Measurements from ENCODE around the gene SYCN.
"Not testable (repeated sequence)": the region's sequence is repeated elsewhere in the genome, so short reads cannot be mapped to it uniquely, and the experiment has no call there.

Gene SYCN

DNA sequence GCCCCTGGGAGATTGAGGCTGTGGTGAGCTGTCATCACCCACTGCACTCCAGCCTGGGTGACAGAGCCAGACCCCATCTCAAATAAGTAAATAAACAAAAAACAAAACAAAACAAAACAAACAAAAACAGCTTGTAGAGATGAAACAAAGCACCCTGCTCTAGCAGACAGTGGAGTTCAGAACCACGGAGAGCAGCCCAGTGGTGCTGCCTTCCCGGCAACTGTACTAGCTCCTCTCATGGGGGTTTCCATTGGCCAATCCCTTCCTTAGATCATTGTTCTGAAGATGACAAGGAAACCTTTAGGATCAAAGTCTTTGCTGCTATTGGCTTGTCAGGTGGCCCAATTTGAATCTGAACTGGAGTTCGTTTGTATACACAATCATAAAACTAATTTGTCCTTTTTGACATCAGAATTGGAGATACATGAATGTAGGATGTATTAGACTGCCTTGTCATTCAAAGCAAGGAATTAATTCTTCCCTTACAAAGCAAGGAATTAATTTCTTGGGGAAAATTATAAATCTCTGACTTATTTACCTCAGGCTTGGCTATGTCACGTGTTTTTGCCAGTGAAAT is 19.7 kb upstream of the SYCN start:
- DNase-seq, result no peak

DNA sequence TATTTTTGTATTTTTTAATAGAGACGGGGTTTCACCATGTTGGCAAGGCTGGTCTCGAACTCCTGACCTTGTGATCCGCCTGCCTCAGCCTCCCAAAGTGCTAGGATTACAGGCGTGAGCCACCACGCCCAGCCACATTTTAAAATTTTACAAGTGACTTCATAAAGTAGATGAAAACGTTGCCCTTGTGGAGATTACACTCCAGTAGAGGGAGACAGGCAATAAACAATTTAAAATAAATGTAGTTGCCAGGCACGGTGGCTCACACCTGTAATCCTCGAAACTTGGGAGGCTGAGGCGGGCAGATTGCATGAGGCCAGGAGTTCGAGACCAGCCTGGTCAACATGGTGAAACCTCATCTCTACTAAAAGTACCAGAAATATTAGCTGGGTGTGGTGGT is 15.0 kb upstream of the SYCN start:
- not testable (repeated sequence) for DNase-seq

DNA sequence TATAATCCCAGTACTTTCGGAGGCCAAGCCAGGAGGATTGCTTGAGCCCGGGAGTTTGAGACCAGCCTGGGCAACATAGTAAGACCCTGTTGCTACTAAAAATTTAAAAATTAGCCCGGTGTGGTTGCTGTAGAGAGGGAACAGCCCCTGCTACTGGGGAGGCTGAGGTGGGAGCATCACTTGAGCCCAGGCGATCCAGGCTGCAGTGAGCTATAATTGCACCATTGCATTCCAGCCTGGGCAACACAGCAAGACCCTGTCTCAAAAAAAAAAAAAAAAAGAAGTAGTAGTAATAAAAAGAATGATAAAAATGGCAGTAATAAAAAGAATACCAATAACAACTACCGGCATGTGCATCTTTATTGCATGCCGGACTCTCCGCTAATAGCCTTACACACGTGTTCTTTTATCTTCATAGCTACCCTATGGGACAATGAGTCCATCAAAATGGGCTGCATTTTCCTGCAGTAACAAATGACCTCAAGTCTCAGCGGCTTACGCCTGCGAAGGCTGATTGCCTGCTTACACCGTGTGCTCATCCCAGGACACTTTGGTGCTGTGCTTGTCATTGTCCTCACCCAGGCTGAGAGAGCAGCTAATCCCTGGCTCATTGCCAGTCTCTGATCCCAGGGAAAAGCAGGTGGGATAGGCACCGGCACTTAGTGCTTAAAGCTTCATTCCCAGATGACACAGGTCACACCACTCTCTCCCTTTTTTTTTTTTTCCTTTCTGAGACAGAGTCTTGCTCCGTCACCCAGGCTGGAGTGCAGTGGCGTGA is 14.4 kb upstream of the SYCN start:
- DNase-seq, result no peak

DNA sequence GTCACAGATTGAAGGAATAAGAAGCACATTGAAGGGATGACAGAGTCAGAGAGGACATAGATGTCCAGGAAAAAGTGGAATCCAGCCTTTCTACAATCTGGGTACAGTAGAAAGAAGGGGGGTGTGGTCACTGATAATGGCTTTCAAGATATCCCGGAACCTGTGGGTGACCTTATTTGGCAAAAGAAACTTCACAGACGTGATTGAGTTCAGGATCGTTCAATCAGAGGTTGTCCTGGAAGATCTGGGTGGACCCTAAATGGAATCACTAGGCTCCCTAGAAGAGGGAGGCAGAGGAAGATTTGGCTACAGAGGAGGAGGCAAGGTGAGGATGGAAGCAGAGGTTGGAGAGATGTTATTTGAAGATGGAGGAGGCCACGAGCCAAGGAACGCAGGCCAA is 13.0 kb upstream of the SYCN start:
- no peak for DNase-seq

DNA sequence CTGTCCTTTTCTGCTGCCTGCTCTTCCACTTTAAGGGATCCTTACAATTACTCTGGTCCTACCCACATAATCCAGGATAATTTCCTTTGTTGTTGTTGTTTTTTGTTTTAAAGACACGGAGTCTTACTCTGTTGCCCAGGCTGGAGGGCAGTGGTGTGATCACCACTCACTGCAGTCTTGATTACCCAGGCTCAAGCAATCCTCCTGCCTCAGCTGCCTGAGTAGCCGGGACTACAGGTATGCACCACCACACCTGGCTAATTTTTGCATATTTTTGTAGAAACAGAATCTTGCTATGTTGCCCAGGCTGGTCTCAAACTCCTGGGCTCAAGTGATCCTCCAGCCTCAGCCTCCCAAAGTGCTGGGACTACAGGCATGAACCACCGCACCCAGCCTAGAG is 11.3 kb upstream of the SYCN start:
- DNase-seq, result not testable (repeated sequence)

DNA sequence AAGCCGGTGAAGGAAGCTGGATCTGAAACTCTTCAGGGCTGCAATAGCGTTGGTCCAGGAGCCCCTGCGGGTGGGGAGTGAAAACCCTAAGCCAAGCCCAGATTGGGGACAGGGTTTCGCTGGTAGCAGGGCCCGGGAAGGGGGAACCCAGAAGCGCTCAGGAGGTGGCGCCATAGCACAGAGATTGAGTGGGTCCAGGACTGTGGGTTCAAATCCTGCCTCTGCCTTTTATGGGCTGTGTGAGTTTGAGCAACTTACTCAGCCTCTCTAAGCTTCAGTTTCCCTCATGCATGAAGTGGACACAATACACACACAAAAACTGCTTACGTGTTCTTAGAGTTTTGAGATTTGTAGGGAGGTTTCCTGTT is 8.3 kb upstream of the SYCN start:
- DNase-seq, result peak; percentile 46

DNA sequence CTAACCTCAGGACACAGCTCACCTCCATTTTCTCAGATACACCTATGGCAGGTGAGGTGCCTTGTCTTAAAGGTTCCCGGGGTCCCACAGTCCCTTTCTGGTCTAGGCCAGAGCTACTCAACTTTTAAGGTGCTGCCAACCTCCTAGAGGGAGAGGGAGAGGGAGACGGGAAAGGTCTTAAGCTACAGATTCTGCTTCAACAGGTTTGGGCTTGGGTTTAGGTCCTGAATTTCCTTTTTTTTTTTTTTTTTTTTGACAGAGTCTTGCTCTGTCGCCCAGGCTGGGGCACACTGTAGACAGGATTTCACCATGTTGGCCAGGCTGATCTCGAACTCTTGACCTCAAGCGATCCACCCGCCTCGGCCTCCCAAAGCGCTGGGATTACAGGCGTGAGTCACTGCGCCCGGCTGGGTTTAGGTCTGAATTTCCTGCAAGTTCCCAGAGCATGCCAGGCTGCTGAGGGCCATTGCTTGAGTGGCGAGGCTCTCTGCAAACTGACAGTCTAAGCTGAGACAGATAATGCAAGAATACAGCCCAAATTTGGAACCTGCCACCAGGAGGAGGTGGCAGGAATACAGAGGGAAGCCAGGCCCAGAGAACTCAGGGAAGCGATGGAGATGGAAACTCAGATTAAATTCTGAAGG is 7.8 kb upstream of the SYCN start:
- no peak for DNase-seq

DNA sequence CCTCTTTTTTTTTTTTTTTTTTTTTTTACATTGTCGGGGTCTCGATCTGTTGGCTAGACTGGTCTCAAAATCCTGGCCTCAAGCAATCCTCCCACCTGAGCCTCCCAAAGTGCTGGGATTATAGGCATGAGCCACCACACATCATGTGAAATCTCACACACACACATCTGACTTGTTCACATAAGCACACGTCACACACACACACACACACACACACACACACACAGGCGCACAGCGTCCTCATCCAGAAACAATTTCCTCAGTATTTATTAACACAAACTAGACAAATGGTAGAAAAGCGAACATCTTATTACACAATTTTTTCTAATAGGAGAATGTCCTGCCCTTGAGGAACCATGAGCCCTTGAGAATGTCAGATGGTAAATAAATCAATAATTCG is 5.1 kb upstream of the SYCN start:
- DNase-seq, result no peak

DNA sequence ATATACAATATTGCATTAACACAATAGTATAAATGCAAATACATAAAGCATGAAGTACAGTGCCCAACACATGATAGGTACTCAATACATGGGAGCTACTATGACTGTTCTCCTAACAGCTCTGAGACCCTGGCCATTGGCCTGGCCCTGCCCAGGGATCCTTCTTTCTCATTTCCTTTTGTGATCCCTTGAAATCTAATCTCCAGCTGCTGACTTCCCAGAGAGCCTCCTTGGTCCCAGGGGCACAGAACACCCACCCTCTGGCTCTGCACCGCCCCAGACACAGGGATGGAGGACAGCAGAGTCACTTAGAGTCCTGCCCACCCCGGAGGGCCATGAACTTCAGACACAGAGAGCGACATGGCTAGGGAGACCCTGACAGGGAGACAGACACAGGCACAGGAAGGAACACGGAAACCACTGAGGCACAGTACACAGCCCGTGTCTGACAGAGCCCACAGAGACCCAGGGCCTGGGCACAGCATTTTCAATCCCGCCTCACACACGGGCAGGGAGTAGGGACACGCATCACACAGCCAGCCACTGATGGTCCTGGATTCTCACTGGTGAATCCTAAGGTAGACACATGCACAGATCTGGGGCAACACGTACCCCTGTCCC is 4.2 kb upstream of the SYCN start:
- DNase-seq, result no peak

DNA sequence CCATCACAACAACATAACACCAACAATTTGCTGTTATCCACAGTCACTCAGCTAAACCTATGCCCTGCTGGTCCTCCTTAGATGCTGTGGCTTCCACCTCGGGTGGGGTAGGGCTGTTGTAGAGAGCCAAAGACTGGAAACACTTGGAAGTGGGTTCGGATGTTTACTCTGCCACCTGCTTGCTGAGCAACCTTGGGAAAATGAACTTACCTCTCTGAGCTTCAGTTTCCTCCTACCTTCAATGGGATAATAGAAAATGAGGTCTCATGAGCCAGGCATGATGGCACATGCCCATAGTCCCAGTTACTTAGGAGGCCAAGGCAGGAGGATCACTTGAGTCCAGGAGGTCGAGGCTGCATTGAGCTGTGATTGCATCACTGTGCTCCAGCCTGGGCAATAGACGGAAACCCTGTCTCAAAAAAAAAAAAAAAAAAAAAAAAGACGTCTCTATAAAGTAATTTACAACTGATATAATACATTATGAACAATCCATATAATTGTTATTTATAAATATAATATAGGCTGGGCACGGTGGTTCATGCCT is 3.3 kb upstream of the SYCN start:
- DNase-seq, result no peak

DNA sequence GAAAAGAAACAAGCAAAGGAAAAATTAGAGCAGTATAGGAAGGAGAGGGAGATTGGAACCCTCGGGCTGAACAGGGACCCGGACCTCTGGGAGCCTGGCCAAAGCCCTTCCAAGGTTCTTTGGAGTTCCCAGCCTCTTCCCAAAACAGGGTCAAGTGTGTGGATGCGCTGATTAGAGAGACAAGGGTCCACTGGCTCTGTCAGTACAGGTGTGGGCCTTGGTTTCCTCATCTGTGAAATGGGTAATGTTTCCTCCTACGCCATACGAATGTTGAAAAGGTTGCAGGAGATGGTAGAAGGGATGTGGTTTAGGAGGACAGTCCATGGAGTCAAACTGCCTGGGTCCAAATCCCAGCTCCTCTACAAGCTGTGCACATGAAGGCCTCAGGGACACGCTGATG is 2.1 kb upstream of the SYCN start:
- no peak for DNase-seq

DNA sequence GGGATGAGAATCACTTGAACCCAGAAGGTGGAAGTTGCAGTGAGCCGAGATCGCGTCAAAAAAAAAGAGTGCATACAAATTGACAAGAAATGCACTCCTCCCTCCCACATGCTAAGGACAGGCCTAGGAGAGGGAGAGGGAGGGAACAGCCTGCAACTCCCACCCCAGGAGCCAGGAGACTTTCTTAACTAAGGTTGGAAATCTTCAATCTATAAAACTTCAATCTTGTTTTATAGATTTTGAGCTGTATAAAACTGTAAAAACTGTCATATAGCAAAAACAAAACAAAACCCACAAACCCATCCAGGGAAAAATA is 1.3 kb upstream of the SYCN start:
- DNase-seq, result no peak

DNA sequence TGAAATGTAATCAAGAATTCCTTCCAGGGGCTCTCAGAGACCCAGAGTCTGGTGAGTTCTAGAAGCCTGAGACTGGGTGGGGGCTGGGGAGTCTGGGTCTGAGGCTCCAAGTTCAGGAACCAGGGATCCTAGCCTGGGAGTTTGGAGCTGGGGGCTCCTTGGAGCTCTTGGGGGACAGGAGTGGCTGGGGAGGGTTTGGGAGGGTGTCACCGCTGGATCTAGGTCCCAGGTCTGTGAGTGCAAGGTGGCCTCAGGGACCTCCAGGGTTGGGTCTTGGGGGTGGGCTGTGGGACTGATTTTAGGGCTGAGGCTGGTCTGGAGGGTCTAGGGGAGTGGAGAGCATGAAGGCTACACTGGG is 1.1 kb downstream of the SYCN start:
- no peak for DNase-seq

DNA sequence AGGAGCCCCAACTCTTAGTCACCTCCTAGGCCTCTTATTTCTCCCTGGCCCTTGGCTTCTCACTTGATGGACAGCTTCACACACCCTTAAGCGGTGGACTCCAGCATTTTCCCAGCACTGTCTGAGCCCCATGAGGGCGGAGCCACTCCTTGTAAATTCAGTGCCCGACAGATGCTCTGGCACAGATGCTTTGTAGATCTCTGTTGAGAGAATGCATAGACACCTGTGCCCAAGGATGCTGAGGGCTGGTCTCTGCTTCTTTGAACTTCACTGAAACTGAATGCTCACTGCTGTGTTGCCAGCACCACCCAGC is 3.3 kb downstream of the SYCN start:
- DNase-seq, result no peak

DNA sequence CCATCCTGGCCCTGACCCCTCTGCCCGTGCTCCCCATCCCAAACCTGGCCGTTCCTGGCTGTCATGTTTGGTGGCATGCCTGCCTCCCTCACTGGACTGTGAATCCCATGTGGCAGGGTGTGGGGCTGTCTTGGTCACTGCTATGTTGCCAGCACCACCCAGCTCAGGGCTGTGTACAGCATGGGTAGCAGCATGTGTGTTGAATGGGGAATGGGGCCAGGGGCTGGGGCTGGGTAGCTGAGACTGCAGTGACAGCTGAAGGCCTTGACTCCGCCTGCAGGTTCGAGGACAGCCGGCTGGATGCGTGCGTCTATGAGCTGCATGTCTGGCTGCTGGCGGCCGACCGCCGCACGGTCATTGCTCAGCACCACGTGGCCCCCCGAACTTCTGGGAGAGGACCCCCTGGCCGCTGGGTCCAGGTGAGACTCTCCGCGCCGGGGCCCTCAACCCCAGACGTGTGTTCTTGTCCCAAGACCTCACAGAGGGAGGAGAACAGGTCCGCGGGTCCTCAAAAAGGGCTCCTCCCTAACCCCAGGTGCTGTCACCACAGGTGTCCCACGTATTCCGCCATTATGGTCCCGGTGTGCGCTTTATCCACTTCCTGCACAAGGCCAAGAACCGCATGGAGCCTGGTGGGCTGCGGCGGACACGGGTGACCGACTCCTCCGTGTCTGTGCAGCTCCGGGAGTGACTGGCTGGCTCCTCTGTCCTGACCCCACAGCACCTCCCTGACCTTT is 3.8 kb downstream of the SYCN start:
- no peak for DNase-seq

DNA sequence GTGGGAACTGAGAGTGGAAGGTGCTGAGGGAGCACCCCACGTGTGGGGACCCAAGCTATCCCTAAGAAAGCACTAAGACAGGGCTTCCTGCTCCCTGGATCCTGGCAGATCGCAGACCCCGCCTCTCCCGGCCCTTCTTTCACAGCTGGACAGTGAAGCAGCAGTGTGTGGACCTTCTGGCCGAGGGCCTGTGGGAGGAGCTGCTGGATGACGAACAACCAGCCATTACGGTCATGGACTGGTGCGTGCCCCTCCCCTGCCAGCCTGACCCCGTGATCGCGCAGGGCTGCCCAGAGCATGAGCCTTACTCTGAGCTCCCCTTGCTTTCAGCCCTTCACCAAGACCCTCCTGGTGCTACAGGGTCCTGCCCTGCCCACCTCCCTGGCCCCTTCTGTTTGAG is 5.0 kb downstream of the SYCN start:
- no peak for DNase-seq

DNA sequence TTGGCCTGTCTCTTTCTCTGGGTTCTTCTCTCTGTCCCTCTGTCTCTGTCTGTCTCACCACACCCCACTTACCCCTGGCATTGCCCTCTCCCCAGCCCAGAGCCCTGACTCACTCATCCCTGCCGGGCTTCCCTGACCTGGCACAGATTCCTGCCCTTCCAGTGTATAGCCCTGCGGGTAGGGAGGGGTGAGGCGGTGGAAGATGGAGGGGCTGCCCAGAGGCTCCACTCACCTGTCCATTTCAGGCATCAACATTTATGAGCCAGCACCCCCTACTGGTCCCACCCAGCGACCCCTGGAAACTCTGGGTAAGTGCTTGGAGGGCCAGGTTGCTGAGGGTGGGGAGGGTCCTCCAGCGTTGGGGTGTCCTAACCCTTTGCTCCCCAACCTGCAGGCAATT is 6.3 kb downstream of the SYCN start:
- no peak for DNase-seq

DNA sequence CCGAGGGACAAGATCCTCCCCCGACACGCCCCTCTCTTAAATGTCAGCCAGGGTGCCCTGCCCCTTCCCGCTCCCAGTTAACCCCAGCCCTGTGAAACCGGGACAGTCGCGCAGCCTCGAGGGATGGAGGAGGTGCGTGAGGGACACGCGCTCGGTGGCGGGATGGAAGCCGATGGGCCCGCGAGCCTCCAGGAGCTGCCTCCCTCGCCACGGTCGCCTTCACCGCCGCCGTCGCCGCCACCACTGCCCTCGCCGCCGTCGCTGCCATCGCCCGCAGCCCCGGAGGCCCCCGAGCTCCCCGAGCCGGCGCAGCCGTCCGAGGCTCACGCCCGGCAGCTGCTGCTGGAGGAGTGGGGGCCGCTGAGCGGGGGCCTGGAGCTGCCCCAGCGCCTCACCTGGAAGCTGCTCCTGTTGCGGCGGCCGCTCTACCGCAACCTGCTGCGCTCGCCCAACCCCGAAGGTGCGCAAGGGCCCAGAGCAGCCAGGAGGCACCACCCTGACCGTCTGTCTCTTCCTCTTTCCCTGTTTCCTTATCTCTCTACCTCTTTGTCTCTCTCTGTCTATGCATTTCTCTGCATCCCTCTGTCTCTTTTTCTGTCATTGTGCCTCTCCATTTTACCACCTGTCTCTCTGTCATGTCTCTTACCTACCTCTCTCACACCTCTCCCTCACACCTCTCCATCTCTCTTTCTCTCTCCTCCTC is 7.1 kb downstream of the SYCN start, which contains the start of gene NCCRP1:
NCCRP1 (plus strand) TSS at position 105 of the 703 bp plus-strand sequence; CDS start at position 124, 19 bp downstream.
- DNase-seq, result no peak

DNA sequence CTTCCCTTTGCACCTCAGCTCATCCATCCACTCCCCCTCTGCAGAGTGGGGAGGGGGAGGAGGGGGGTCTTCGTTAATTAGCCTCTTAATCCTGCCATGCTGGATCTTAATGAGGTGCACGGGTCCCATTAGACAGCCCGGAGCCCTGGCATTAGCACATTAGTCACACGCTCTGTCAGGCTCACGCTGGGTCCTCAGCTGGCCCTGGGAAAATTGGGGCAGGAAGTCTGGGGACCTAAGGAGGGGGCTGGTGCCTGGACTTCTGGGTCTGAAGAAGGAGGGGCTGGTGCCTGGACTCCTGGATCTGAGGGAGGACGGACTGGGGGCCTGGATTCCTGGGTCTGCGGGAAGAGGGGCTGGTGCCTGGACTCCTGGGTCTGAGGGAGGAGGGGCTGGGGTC is 7.7 kb downstream of the SYCN start:
- no peak for DNase-seq

DNA sequence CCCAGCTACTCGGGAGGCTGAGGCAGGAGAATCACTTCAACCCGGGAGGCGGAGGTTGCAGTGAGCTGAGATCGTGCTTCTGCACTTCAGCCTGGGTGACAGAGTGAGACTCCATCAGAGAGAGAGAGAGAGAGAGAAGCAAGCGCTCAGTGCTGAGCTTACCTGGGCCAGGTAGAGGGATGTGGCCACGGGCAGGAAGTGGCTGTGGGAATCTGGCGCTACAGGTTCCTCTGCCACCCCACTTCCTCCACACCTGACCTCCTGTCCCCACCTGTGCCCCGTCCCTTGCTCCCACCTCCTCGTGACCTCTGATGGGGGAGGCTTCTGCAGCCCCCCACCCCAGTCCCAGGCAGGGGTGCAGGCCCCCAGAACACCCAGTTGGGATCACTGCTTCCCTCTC is 8.3 kb downstream of the SYCN start:
- no peak for DNase-seq

DNA sequence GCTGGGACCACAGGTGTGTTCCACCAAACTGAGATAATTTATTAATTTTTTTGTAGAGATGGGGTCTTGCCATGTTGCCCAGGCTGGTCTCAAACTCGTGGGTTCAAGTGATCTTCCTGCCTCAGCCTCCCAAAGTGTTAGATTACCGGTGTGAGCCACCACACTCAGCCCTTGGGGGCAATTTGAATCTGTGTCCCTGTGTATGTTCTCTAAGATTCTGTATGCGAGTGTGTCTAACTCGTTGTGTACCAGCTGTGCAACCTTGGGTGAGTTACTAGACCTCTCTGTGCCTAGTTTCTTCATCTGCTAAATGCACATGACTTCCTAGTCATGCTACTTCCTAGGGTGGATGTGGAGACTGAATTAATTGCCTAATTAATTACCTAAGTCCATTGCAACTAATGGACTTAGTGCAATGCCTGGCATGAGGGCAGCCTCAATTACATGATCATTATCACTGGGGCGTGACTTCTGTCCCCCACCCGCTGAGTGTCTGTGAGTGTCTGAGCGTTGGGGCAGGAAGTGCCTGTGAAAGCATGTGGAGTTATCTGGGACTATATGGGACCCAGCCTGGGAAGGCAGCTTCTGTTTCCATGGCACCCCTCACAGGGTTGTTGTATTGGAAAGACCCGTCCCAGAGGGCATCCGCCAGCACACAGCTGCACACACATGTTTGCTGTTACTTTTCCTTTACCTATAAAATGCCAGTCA is 9.1 kb downstream of the SYCN start:
- DNase-seq, result no peak

DNA sequence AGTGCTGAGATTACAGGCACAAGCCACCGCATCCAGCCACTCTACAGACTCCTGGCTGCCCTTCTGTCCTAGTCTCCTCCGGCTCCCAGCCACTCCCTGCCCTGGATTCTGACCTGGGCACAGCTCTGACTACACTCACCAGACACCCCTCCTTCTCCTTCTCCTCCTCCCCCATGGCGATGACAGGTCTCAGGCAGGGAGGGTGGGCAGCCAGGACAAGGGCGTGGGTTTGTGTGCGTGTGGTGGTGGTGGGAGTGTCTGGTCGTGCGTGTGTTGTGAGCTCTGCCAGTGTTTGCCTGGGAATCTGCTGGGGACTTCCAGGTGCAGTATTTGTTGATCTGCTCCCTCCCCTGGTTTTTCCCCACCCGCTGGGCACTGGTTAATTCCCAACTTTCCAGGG is 10.3 kb downstream of the SYCN start:
- DNase-seq, result no peak

Data from activated effector memory CD4-positive, alpha-beta T cell treated with Interleukin-2 at 50 U/mL for 16 hours (primary cell).